ENCODE measurements around the gene SOX12. TPM values are rescaled to one million over a fixed set of nuclear protein-coding genes. Genes with fewer than 3 reads are reported as not detected.
A peak's percentile ranks its signal among the peaks of the same experiment; 100 is the strongest.

Gene SOX12
- total and polyA plus RNA-seq, 2 experiments from 2014 or later: 6.9 to 15.4 TPM

GRCh38 chr20:341682-342081 lies 16.3 kb downstream of the SOX12 start:
- H3K36me3 ChIP-seq (replicated peaks; ENCODE audit: insufficient read depth, low read depth): no peaks in the 10 kb centered on the region
- peaks cover 23% of the 10 kb centered on the region for H3K79me2 ChIP-seq
- WGBS (ENCODE audit: low lambda C conversion rate, missing lambda C conversion rate): 82% methylated on average over 2 of the region's 2 CpGs
- TF ChIP-seq CTCF (IDR thresholded peaks at IDR 0.05; ENCODE audit: poor library complexity) (no peak), EZH2 (IDR thresholded peaks at IDR 0.05; ENCODE audit: borderline replicate concordance) (no peak), EZH2phosphoT487 (IDR thresholded peaks at IDR 0.05; ENCODE audit: low read depth, severe bottlenecking, unreplicated experiment) (no peak)
- H3K9me3 ChIP-seq (ENCODE audit: low read depth): no peaks in the 10 kb centered on the region
- H3K9me2 ChIP-seq (replicated peaks; ENCODE audit: insufficient read depth): no peaks in the 10 kb centered on the region
- no peaks in the 10 kb centered on the region for H3K4me1 ChIP-seq (ENCODE audit: insufficient read depth)
- H4K20me1 ChIP-seq (ENCODE audit: insufficient read depth, poor library complexity, severe bottlenecking): no peaks in the 10 kb centered on the region
- H3K27me3 ChIP-seq: no peaks in the 10 kb centered on the region
- H3K27ac ChIP-seq: no peak overlapping the region
- peak; percentile 42 for DNase-seq (ENCODE audit: low spot score)
- H3K4me3 ChIP-seq: no peak overlapping the region
- no peak overlapping the region for H3K4me2 ChIP-seq
- H2AFZ ChIP-seq: no peak overlapping the region

- Histone ChIP-seq H3K4me3 (no peak overlapping the region), H3K79me2 (peaks cover 23% of the 10 kb centered on the region), H3K27me3 (no peaks in the 10 kb centered on the region), H3K4me1 (ENCODE audit: insufficient read depth) (no peaks in the 10 kb centered on the region), H4K20me1 (ENCODE audit: insufficient read depth, poor library complexity, severe bottlenecking) (no peaks in the 10 kb centered on the region), H3K36me3 (replicated peaks; ENCODE audit: insufficient read depth, low read depth) (no peaks in the 10 kb centered on the region), H3K9me2 (replicated peaks; ENCODE audit: insufficient read depth) (no peaks in the 10 kb centered on the region), H2AFZ (no peak overlapping the region), H3K4me2 (no peak overlapping the region), H3K9me3 (ENCODE audit: low read depth) (no peaks in the 10 kb centered on the region), H3K27ac (no peak overlapping the region)
- TF ChIP-seq EZH2 (IDR thresholded peaks at IDR 0.05; ENCODE audit: borderline replicate concordance): no peak
- TF ChIP-seq EZH2phosphoT487 (IDR thresholded peaks at IDR 0.05; ENCODE audit: low read depth, severe bottlenecking, unreplicated experiment): no peak
- TF ChIP-seq CTCF (IDR thresholded peaks at IDR 0.05; ENCODE audit: poor library complexity): no peak
- DNase-seq (ENCODE audit: low spot score): no peak
Measured at GRCh38 chr20:343107-343506, 17.8 kb downstream of the SOX12 start.

GRCh38 chr20:346033-346639 lies 20.8 kb downstream of the SOX12 start:
- Histone ChIP-seq H4K20me1 (ENCODE audit: insufficient read depth, poor library complexity, severe bottlenecking) (no peaks in the 10 kb centered on the region), H3K27ac (peak overlapping the region; percentile 99), H3K4me3 (peak overlapping the region; percentile 85), H3K9me2 (replicated peaks; ENCODE audit: insufficient read depth) (no peaks in the 10 kb centered on the region), H3K9me3 (ENCODE audit: low read depth) (no peaks in the 10 kb centered on the region), H3K36me3 (replicated peaks; ENCODE audit: insufficient read depth, low read depth) (no peaks in the 10 kb centered on the region), H3K27me3 (no peaks in the 10 kb centered on the region), H3K4me1 (ENCODE audit: insufficient read depth) (peaks cover 9% of the 10 kb centered on the region), H3K4me2 (peak overlapping the region; percentile 93), H3K79me2 (peaks cover 32% of the 10 kb centered on the region), H2AFZ (peak overlapping the region; percentile 32)
- 69% methylated on average over 9 of the region's 9 CpGs for WGBS (ENCODE audit: low lambda C conversion rate, missing lambda C conversion rate)
- TF ChIP-seq EZH2 (IDR thresholded peaks at IDR 0.05; ENCODE audit: borderline replicate concordance) (no peak), CTCF (IDR thresholded peaks at IDR 0.05; ENCODE audit: poor library complexity) (no peak), EZH2phosphoT487 (IDR thresholded peaks at IDR 0.05; ENCODE audit: low read depth, severe bottlenecking, unreplicated experiment) (no peak)
- no peak for DNase-seq (ENCODE audit: low spot score)

Data from hepatocyte (in vitro differentiated cells).